HepG2 (cell line): Measurements from ENCODE around the gene PKMYT1. TPM values are rescaled to one million over a fixed set of nuclear protein-coding genes. Genes with fewer than 3 reads are reported as not detected.
A peak's percentile ranks its signal among the peaks of the same experiment; 100 is the strongest.

Experiments
- ARHGAP35 ChIP-seq: sonication (generic); formaldehyde crosslinking; IDR thresholded peaks from 2 replicates; pipeline ENCODE4 v1.9.0; 2022; ENCODE audit warnings: mild to moderate bottlenecking, inconsistent platforms, moderate library complexity, missing genetic modification reagents, borderline replicate concordance
- CBX1 ChIP-seq: IDR thresholded peaks from one replicate; pipeline ENCODE4 v1.6.1; 2016; ENCODE audit warnings: antibody characterized with exemption, low read depth
- CREB3 ChIP-seq: sonication (generic); formaldehyde crosslinking; IDR thresholded peaks from 2 replicates; pipeline ENCODE4 v1.5.0; 2020; ENCODE audit warnings: missing genetic modification reagents
- CREM ChIP-seq, 2 experiments: sonication (generic) in 1 of 2; formaldehyde crosslinking in 1 of 2; IDR thresholded peaks; 2 replicates each; pipeline versions ENCODE4 v1.4.0 to v1.6.1; 2016 to 2020; ENCODE audit warnings: antibody characterized with exemption in 1 of 2, mild to moderate bottlenecking in 1 of 2, missing genetic modification reagents in 1 of 2
- ESRRA ChIP-seq: sonication (generic); formaldehyde crosslinking; IDR thresholded peaks from 2 replicates; pipeline ENCODE4 v1.5.1; 2020; ENCODE audit warnings: mild to moderate bottlenecking, low read depth, missing genetic modification reagents
- HINFP ChIP-seq: sonication (generic); formaldehyde crosslinking; IDR thresholded peaks from 2 replicates; pipeline ENCODE4 v1.4.0; 2020; ENCODE audit warnings: low read depth, mild to moderate bottlenecking, missing genetic modification reagents
- HMG20A ChIP-seq: IDR thresholded peaks from 2 replicates; pipeline ENCODE4 v1.6.1; 2016; ENCODE audit warnings: borderline replicate concordance
- KDM5A ChIP-seq: fragments of 200-600 bp; sonication (generic); IDR thresholded peaks from 2 replicates; pipeline ENCODE4 v1.7.0; 2018; ENCODE audit warnings: antibody characterized with exemption, mild to moderate bottlenecking, low read length, borderline replicate concordance
- LRRFIP1 ChIP-seq: sonication (generic); formaldehyde crosslinking; conservative IDR thresholded peaks from 2 replicates; pipeline ENCODE4 v1.4.0; 2020; ENCODE audit warnings: missing genetic modification reagents
- NCOA2 ChIP-seq: sonication (generic); formaldehyde crosslinking; IDR thresholded peaks from 2 replicates; pipeline ENCODE4 v1.8.0; 2022; ENCODE audit warnings: inconsistent platforms
- PHF5A ChIP-seq: IDR thresholded peaks from one replicate; pipeline ENCODE4 v1.6.1; 2018; ENCODE audit warnings: low read depth, missing genetic modification reagents; ENCODE audit not compliant: unreplicated experiment
- RBFOX2 ChIP-seq: fragments of 200-400 bp; formaldehyde crosslinking; IDR thresholded peaks from 2 replicates; pipeline ENCODE4 v1.6.1; 2017; ENCODE audit warnings: low read depth, mild to moderate bottlenecking, low read length
- SOX5 ChIP-seq: IDR thresholded peaks from 2 replicates; pipeline ENCODE4 v1.6.1; 2016; ENCODE audit warnings: borderline replicate concordance
- TFE3 ChIP-seq: IDR thresholded peaks from 2 replicates; pipeline ENCODE4 v1.6.1; 2016
- TOPORS ChIP-seq: sonication (generic); formaldehyde crosslinking; IDR thresholded peaks from 2 replicates; pipeline ENCODE4 v1.8.0; 2023; ENCODE audit warnings: mild to moderate bottlenecking, missing genetic modification reagents
- ZBTB42 ChIP-seq: sonication (generic); formaldehyde crosslinking; IDR thresholded peaks from 2 replicates; pipeline ENCODE4 v1.5.0; 2020; ENCODE audit warnings: mild to moderate bottlenecking, missing genetic modification reagents
- ZNF317 ChIP-seq: sonication (generic); formaldehyde crosslinking; IDR thresholded peaks from 2 replicates; pipeline ENCODE4 v1.5.0; 2020; ENCODE audit warnings: mild to moderate bottlenecking, missing genetic modification reagents
- ZNF468 ChIP-seq: sonication (generic); formaldehyde crosslinking; IDR thresholded peaks from 2 replicates; pipeline ENCODE4 v1.8.0; 2022; ENCODE audit warnings: mild to moderate bottlenecking, moderate library complexity, missing genetic modification reagents
- ZNF501 ChIP-seq: sonication (generic); formaldehyde crosslinking; IDR thresholded peaks from 2 replicates; pipeline ENCODE4 v1.5.1; 2020; ENCODE audit warnings: mild to moderate bottlenecking, moderate library complexity, missing genetic modification reagents
- ZNF704 ChIP-seq: sonication (generic); formaldehyde crosslinking; IDR thresholded peaks from 2 replicates; pipeline ENCODE4 v1.8.1; 2023; ENCODE audit warnings: mild to moderate bottlenecking, inconsistent platforms, moderate library complexity, missing genetic modification reagents, borderline replicate concordance
- ZSCAN9 ChIP-seq: IDR thresholded peaks from 2 replicates; pipeline ENCODE4 v1.6.1; 2016; ENCODE audit warnings: borderline replicate concordance
- polyA plus RNA-seq, 8 experiments: library from polyadenylated mRNA; depleted of rRNA in 3 of 8; stranded (reverse) in 7 of 8; unstranded in 1 of 8; fragments of >200 nt; fragmentation: Illumina TruSeq in 4 of 8; extraction: Trizol in 4 of 8; gene quantifications; 2 replicates each; pipeline versions ENCODE4 v1.2.1 to v1.2.3, GENCODE V29; 2011 to 2016; ENCODE audit warnings: low read depth in 4 of 8, missing spikeins in 1 of 8, mixed read lengths in 1 of 8; ENCODE audit not compliant: insufficient read depth in 1 of 8
- total RNA-seq, 5 experiments: library from RNA; depleted of rRNA; stranded (reverse); fragments of >200 nt; fragmentation: Illumina TruSeq; extraction: Trizol; gene quantifications; 2 replicates each; pipeline ENCODE4 v1.2.3, GENCODE V29; 2016; ENCODE audit warnings: low read depth in 1 of 5

The PKMYT1 gene
- total and polyA plus RNA-seq, 2 of the 13 experiments (the other 11 are each of a cell fraction or from before 2014, with no cell fraction given) = 7.0 to 27.8 TPM

- TF ChIP-seq SOX5 (CRISPR knock-in tag) (peak; percentile 44; the same call in 1 of the 2 replicates), KDM5A (peak; percentile 71; the same call in 1 of the 2 replicates), ZNF468 (CRISPR knock-in tag) (no peak), ZBTB42 (CRISPR knock-in tag) (no peak), ZSCAN9 (CRISPR knock-in tag) (peak; percentile 51; the same call in 1 of the 2 replicates), ZNF501 (CRISPR knock-in tag) (peak; percentile 98), TFE3 (CRISPR knock-in tag) (peak; percentile 95), ZNF704 (no peak), CBX1 (peak; percentile 49), ESRRA (CRISPR knock-in tag) (0 out of 2 replicates have a peak, but pooled peaks have one; percentile 44), CREB3 (CRISPR knock-in tag) (no peak), HMG20A (CRISPR knock-in tag) (no peak), NCOA2 (CRISPR knock-in tag) (peak; percentile 41; the same call in 1 of the 2 replicates), HINFP (peak; percentile 81), CREM (IDR thresholded peaks at IDR 0.05) (peak; percentile 98), CREM (CRISPR knock-in tag; IDR thresholded peaks at IDR 0.05) (no peak; the same call in 1 of the 2 replicates), TOPORS (CRISPR knock-in tag) (0 out of 2 replicates have a peak, but pooled peaks have one; percentile 51), ZNF317 (CRISPR knock-in tag) (0 out of 2 replicates have a peak, but pooled peaks have one; percentile 33), ARHGAP35 (CRISPR knock-in tag) (peak; percentile 67; the same call in 1 of the 2 replicates), RBFOX2 (peak; percentile 99), LRRFIP1 (CRISPR knock-in tag) (no peak), PHF5A (CRISPR knock-in tag) (no peak)
These were observed 43.6 kb upstream of the PKMYT1 start, which contains the start of the genes HCFC1R1 and THOC6 (continued) for GRCh38 chr16:3023669-3024478.
